Fibroblast of peridontal ligament (primary cell): ENCODE data around the gene DOHH.
"Not testable (repeated sequence)": the region's sequence is repeated elsewhere in the genome, so short reads cannot be mapped to it uniquely, and the experiment has no call there.

ENCODE experiments used
- DNase-seq: peaks from one replicate; pipeline ENCODE4 v3.0.0-alpha.2; 2010; ENCODE audit errors: extremely low read depth

DOHH gene

GRCh38 chr19:3459089-3459881, 41.2 kb downstream of the DOHH start:
- peak; percentile 87 for DNase-seq

- no peak for DNase-seq
Observed at GRCh38 chr19:3458229-3459088, 42.0 kb downstream of the DOHH start.

GRCh38 chr19:3457528-3458228, 42.8 kb downstream of the DOHH start:
- no peak for DNase-seq

GRCh38 chr19:3456925-3457527, 43.4 kb downstream of the DOHH start:
- no peak for DNase-seq

- DNase-seq, result no peak
Observed at GRCh38 chr19:3455960-3456601, 44.4 kb downstream of the DOHH start.

- no peak for DNase-seq
Observed at GRCh38 chr19:3455393-3455955, 45.0 kb downstream of the DOHH start.

- DNase-seq, result no peak
Observed at GRCh38 chr19:3454656-3455392, 45.6 kb downstream of the DOHH start.

GRCh38 chr19:3453840-3454239, 46.6 kb downstream of the DOHH start:
- no peak for DNase-seq

GRCh38 chr19:3452942-3453214, 47.6 kb downstream of the DOHH start:
- not testable (repeated sequence) for DNase-seq

- no peak for DNase-seq
Observed at GRCh38 chr19:3452171-3452941, 48.1 kb downstream of the DOHH start.

- DNase-seq, result no peak
Observed at GRCh38 chr19:3451451-3451866, 49.0 kb downstream of the DOHH start.

GRCh38 chr19:3450796-3451411, 49.6 kb downstream of the DOHH start:
- peak; percentile 100 for DNase-seq

GRCh38 chr19:3448616-3449334, 51.7 kb downstream of the DOHH start:
- no peak for DNase-seq

- not testable (repeated sequence) for DNase-seq
Observed at GRCh38 chr19:3446657-3447056, 53.8 kb downstream of the DOHH start.

- DNase-seq, result no peak
Observed at GRCh38 chr19:3444695-3445234, 55.7 kb downstream of the DOHH start.

- DNase-seq, result peak; percentile 33
Observed at GRCh38 chr19:3443840-3444694, 56.4 kb downstream of the DOHH start.

- DNase-seq, result no peak
Observed at GRCh38 chr19:3442487-3443071, 57.9 kb downstream of the DOHH start.
